ENCODE results near the gene CHRDL2. TPM values are rescaled to one million over a fixed set of nuclear protein-coding genes. Genes with fewer than 3 reads are reported as not detected.
"Not testable (repeated sequence)": the region's sequence is repeated elsewhere in the genome, so short reads cannot be mapped to it uniquely, and the experiment has no call there.

The CHRDL2 gene
- not detected for total RNA-seq

- CTCF ChIA-PET: interaction anchor here (0.7 to 1.3 kb wide), 3 partner anchors 9 to 29 kb away, joined by 3 to 7 read pairs (median 4); no protein-coding TSS in a partner anchor
- Mint-ChIP-seq H3K4me3 (no peak within 1 kb of the TSS), H3K27me3 (ENCODE audit: low read depth) (peaks cover 43% of the 10 kb centered on the region), H3K27ac (no peak within 1 kb of the TSS), H3K4me1 (ENCODE audit: low read depth) (peaks cover 12% of the 10 kb centered on the region), H3K9me3 (no peaks in the 10 kb centered on the region), H3K36me3 (ENCODE audit: low read depth) (no peaks in the 10 kb centered on the region)
- no peak for DNase-seq
- intact Hi-C loops (cut with micrococcal nuclease): no loop called here
These were observed at the start of gene CHRDL2 for GRCh38 chr11:74731301-74732094. Gene CHRDL2 (minus strand): TSS chr11:74731426. CDS start chr11:74730888, 538 bp downstream.

GRCh38 chr11:74780248-74781005 lies 49.2 kb upstream of the CHRDL2 start:
- no peaks in the 10 kb centered on the region for H3K27me3 Mint-ChIP-seq (ENCODE audit: low read depth)
- no peak overlapping the region for H3K27ac Mint-ChIP-seq
- H3K4me3 Mint-ChIP-seq: no peak overlapping the region
- intact Hi-C loops (cut with micrococcal nuclease): no loop called here
- H3K4me1 Mint-ChIP-seq (ENCODE audit: low read depth): peaks cover 34% of the 10 kb centered on the region
- H3K9me3 Mint-ChIP-seq: no peaks in the 10 kb centered on the region
- DNase-seq: no peak
- CTCF ChIA-PET: interaction anchor here (0.9 to 1.8 kb wide), 2 partner anchors 11 to 461 kb away, joined by 3 to 4 read pairs; no protein-coding TSS in a partner anchor
- H3K36me3 Mint-ChIP-seq (ENCODE audit: low read depth): peaks cover 2% of the 10 kb centered on the region

- H3K9me3 Mint-ChIP-seq: no peaks in the 10 kb centered on the region
- CTCF ChIA-PET: no interaction called here
- peaks cover 2% of the 10 kb centered on the region for H3K36me3 Mint-ChIP-seq (ENCODE audit: low read depth)
- no peak overlapping the region for H3K4me3 Mint-ChIP-seq
- peaks cover 24% of the 10 kb centered on the region for H3K4me1 Mint-ChIP-seq (ENCODE audit: low read depth)
- no peak overlapping the region for H3K27ac Mint-ChIP-seq
- no peaks in the 10 kb centered on the region for H3K27me3 Mint-ChIP-seq (ENCODE audit: low read depth)
- intact Hi-C loops (cut with micrococcal nuclease): no loop called here
- DNase-seq: no peak
These were observed 47.4 kb upstream of the CHRDL2 start for GRCh38 chr11:74778581-74778980.

- intact Hi-C loops (cut with micrococcal nuclease): no loop called here
- peaks cover 17% of the 10 kb centered on the region for H3K4me1 Mint-ChIP-seq (ENCODE audit: low read depth)
These were observed 46.7 kb upstream of the CHRDL2 start for GRCh38 chr11:74777877-74778276.

GRCh38 chr11:74777038-74777437 lies 45.8 kb upstream of the CHRDL2 start:
- intact Hi-C loops (cut with micrococcal nuclease): no loop called here
- Mint-ChIP-seq H3K4me3 (no peak overlapping the region), H3K36me3 (ENCODE audit: low read depth) (peaks cover 2% of the 10 kb centered on the region), H3K27ac (no peak overlapping the region), H3K27me3 (ENCODE audit: low read depth) (no peaks in the 10 kb centered on the region), H3K4me1 (ENCODE audit: low read depth) (peaks cover 14% of the 10 kb centered on the region), H3K9me3 (no peaks in the 10 kb centered on the region)
- CTCF ChIA-PET: no interaction called here
- no peak for DNase-seq

More at GRCh38 chr11:74777877-74778276, 46.7 kb upstream of the CHRDL2 start:
- CTCF ChIA-PET: no interaction called here
- H3K36me3 Mint-ChIP-seq (ENCODE audit: low read depth): peaks cover 2% of the 10 kb centered on the region
- DNase-seq: no peak
- H3K9me3 Mint-ChIP-seq: no peaks in the 10 kb centered on the region
- no peak overlapping the region for H3K4me3 Mint-ChIP-seq
- H3K27ac Mint-ChIP-seq: no peak overlapping the region
- H3K27me3 Mint-ChIP-seq (ENCODE audit: low read depth): no peaks in the 10 kb centered on the region

- CTCF ChIA-PET: interaction anchor here (0.6 kb wide), 1 partner anchor 144 kb away, joined by 4 read pairs; no protein-coding TSS in a partner anchor
- H3K9me3 Mint-ChIP-seq: no peaks in the 10 kb centered on the region
These were observed 45.3 kb upstream of the CHRDL2 start for GRCh38 chr11:74776546-74776945.

GRCh38 chr11:74775762-74776161 lies 44.5 kb upstream of the CHRDL2 start:
- Mint-ChIP-seq H3K36me3 (ENCODE audit: low read depth) (peaks cover 2% of the 10 kb centered on the region), H3K27me3 (ENCODE audit: low read depth) (no peaks in the 10 kb centered on the region), H3K4me3 (no peak overlapping the region), H3K9me3 (no peaks in the 10 kb centered on the region), H3K27ac (no peak overlapping the region), H3K4me1 (ENCODE audit: low read depth) (peaks cover 16% of the 10 kb centered on the region)
- no peak for DNase-seq
- CTCF ChIA-PET: interaction anchor here (0.6 kb wide), 1 partner anchor 145 kb away, joined by 4 read pairs; no protein-coding TSS in a partner anchor
- intact Hi-C loops (cut with micrococcal nuclease): no loop called here

More at GRCh38 chr11:74776546-74776945, 45.3 kb upstream of the CHRDL2 start:
- Mint-ChIP-seq H3K27me3 (ENCODE audit: low read depth) (no peaks in the 10 kb centered on the region), H3K4me3 (no peak overlapping the region), H3K4me1 (ENCODE audit: low read depth) (peaks cover 14% of the 10 kb centered on the region), H3K27ac (no peak overlapping the region), H3K36me3 (ENCODE audit: low read depth) (peaks cover 2% of the 10 kb centered on the region)
- intact Hi-C loops (cut with micrococcal nuclease): no loop called here
- DNase-seq: no peak

- Mint-ChIP-seq H3K27me3 (ENCODE audit: low read depth) (no peaks in the 10 kb centered on the region), H3K4me1 (ENCODE audit: low read depth) (peaks cover 29% of the 10 kb centered on the region), H3K9me3 (no peaks in the 10 kb centered on the region), H3K36me3 (ENCODE audit: low read depth) (peaks cover 2% of the 10 kb centered on the region), H3K27ac (no peak overlapping the region), H3K4me3 (no peak overlapping the region)
- CTCF ChIA-PET: no interaction called here
- no peak for DNase-seq
- intact Hi-C loops (cut with micrococcal nuclease): no loop called here
These were observed 42.2 kb upstream of the CHRDL2 start for GRCh38 chr11:74773476-74773875.

- CTCF ChIA-PET: no interaction called here
- Mint-ChIP-seq H3K27me3 (ENCODE audit: low read depth) (no peaks in the 10 kb centered on the region), H3K9me3 (no peaks in the 10 kb centered on the region), H3K4me3 (no peak overlapping the region), H3K36me3 (ENCODE audit: low read depth) (peaks cover 2% of the 10 kb centered on the region), H3K4me1 (ENCODE audit: low read depth) (peaks cover 28% of the 10 kb centered on the region), H3K27ac (no peak overlapping the region)
- intact Hi-C loops (cut with micrococcal nuclease): no loop called here
- DNase-seq: no peak
These were observed 39.9 kb upstream of the CHRDL2 start for GRCh38 chr11:74771139-74771538.

GRCh38 chr11:74770456-74770855 lies 39.2 kb upstream of the CHRDL2 start:
- Mint-ChIP-seq H3K27ac (no peak overlapping the region), H3K27me3 (ENCODE audit: low read depth) (no peaks in the 10 kb centered on the region), H3K4me1 (ENCODE audit: low read depth) (peaks cover 27% of the 10 kb centered on the region), H3K36me3 (ENCODE audit: low read depth) (no peaks in the 10 kb centered on the region), H3K4me3 (no peak overlapping the region), H3K9me3 (no peaks in the 10 kb centered on the region)
- intact Hi-C loops (cut with micrococcal nuclease): no loop called here
- CTCF ChIA-PET: no interaction called here
- DNase-seq: no peak

- Mint-ChIP-seq H3K27ac (no peak overlapping the region), H3K27me3 (ENCODE audit: low read depth) (no peaks in the 10 kb centered on the region), H3K36me3 (ENCODE audit: low read depth) (no peaks in the 10 kb centered on the region), H3K4me1 (ENCODE audit: low read depth) (peaks cover 25% of the 10 kb centered on the region), H3K4me3 (no peak overlapping the region), H3K9me3 (no peaks in the 10 kb centered on the region)
- CTCF ChIA-PET: interaction anchor here (1.0 kb wide), 1 partner anchor 12 kb away, joined by 4 read pairs; no protein-coding TSS in a partner anchor
- no peak for DNase-seq
- intact Hi-C loops (cut with micrococcal nuclease): loop anchor here (2.0 kb wide), 1 partner anchor 14 kb away; no protein-coding TSS in a partner anchor
These were observed 38.0 kb upstream of the CHRDL2 start for GRCh38 chr11:74769055-74769707.

- intact Hi-C loops (cut with micrococcal nuclease): loop anchor here (2.0 kb wide), 1 partner anchor 15 kb away; no protein-coding TSS in a partner anchor
- DNase-seq: peak; percentile 63
- H3K36me3 Mint-ChIP-seq (ENCODE audit: low read depth); H3K4me3 Mint-ChIP-seq; H3K9me3 Mint-ChIP-seq; H3K27me3 Mint-ChIP-seq (ENCODE audit: low read depth): not testable (repeated sequence)
- Mint-ChIP-seq H3K4me1 (ENCODE audit: low read depth) (peaks cover 27% of the 10 kb centered on the region), H3K27ac (peak overlapping the region; percentile 24)
- CTCF ChIA-PET: interaction anchor here (1.1 kb wide), 1 partner anchor 29 kb away, joined by 3 read pairs; no protein-coding TSS in a partner anchor
These were observed 37.0 kb upstream of the CHRDL2 start for GRCh38 chr11:74768172-74768651.
